Cerebellar nuclear complex (tissue), 1 donor: ENCODE results near the gene HIGD2A.
A peak's percentile ranks its signal among the peaks of the same experiment; 100 is the strongest.

Source experiments
- DNase-seq, 2 experiments: peaks; one replicate each; lab custom pipeline; 2025; lab: John Stamatoyannopoulos, UW

The HIGD2A gene

GRCh38 chr5:176415952-176416924 lies 27.7 kb downstream of the HIGD2A start, which contains the start of gene CLTB:
TSS of gene CLTB (minus strand) at chr5:176416539. CDS start at chr5:176416363, 176 bp downstream.
- DNase-seq, result peak; percentile 25 to 38

GRCh38 chr5:176416965-176417364 lies 28.4 kb downstream of the HIGD2A start:
- DNase-seq, result no peak

GRCh38 chr5:176418251-176418650 lies 29.7 kb downstream of the HIGD2A start:
- DNase-seq, result no peak

GRCh38 chr5:176420086-176420485 lies 31.5 kb downstream of the HIGD2A start:
- no peak for DNase-seq

- DNase-seq, result no peak
Measured at GRCh38 chr5:176420972-176421544, 32.5 kb downstream of the HIGD2A start.

- no peak for DNase-seq
Measured at GRCh38 chr5:176424181-176424580, 35.6 kb downstream of the HIGD2A start.

- no peak for DNase-seq
Measured at GRCh38 chr5:176425138-176425537, 36.6 kb downstream of the HIGD2A start.

- DNase-seq, result no peak
Measured at GRCh38 chr5:176425791-176426190, 37.2 kb downstream of the HIGD2A start.

GRCh38 chr5:176426876-176427275 lies 38.3 kb downstream of the HIGD2A start:
- DNase-seq, result no peak

GRCh38 chr5:176427971-176428370 lies 39.4 kb downstream of the HIGD2A start:
- no peak for DNase-seq

GRCh38 chr5:176429972-176430371 lies 41.4 kb downstream of the HIGD2A start:
- DNase-seq, result no peak

- no peak for DNase-seq
Measured at GRCh38 chr5:176432707-176433106, 44.2 kb downstream of the HIGD2A start.

- DNase-seq, result no peak
Measured at GRCh38 chr5:176436656-176437055, 48.1 kb downstream of the HIGD2A start.

- DNase-seq, result no peak
Measured at GRCh38 chr5:176438959-176439757, 50.6 kb downstream of the HIGD2A start.
